ENCODE results near the gene DTX2.
"Not testable (repeated sequence)": the region's sequence is repeated elsewhere in the genome, so short reads cannot be mapped to it uniquely, and the experiment has no call there.

DTX2 gene

GRCh38 chr7:76509931-76510877 is 48.7 kb downstream of the DTX2 start, which contains the start of gene UPK3B:
TSS of gene UPK3B (plus strand) at chr7:76510552. CDS start at chr7:76510653, 101 bp downstream.
- H3K36me3 ChIP-seq: peaks cover 10 to 18% (median 11%) of the 10 kb centered on the region in 3 donors
- intact Hi-C loops (cut with DNase I; ENCODE audit: low total_unique reads): no loop called here
- H3K4me3 ChIP-seq: no peak within 1 kb of the TSS
- DNase-seq: peak in 1 of 2 donors; percentile 59
- H3K4me1 ChIP-seq: peaks cover 0 to 7% (median 0%) of the 10 kb centered on the region in 4 donors
- no peak within 1 kb of the TSS for H3K27ac ChIP-seq
- no peak for TF ChIP-seq CTCF (IDR thresholded peaks at IDR 0.05)
- peaks cover 0 to 7% of the 10 kb centered on the region in 2 donors for H3K27me3 ChIP-seq
- H3K9me3 ChIP-seq: no peaks in the 10 kb centered on the region

GRCh38 chr7:76511200-76511910 is 49.8 kb downstream of the DTX2 start:
- H3K9me3 ChIP-seq; H3K4me1 ChIP-seq; H3K4me3 ChIP-seq; H3K36me3 ChIP-seq; intact Hi-C loops (cut with DNase I; ENCODE audit: low total_unique reads); H3K27ac ChIP-seq: not testable (repeated sequence)
- peaks cover 0 to 15% of the 10 kb centered on the region in 2 donors for H3K27me3 ChIP-seq
- DNase-seq: peak in 1 of 2 donors; percentile 59

GRCh38 chr7:76511911-76512885 is 50.7 kb downstream of the DTX2 start:
- H3K27ac ChIP-seq; H3K36me3 ChIP-seq; H3K4me1 ChIP-seq; intact Hi-C loops (cut with DNase I; ENCODE audit: low total_unique reads); H3K9me3 ChIP-seq; H3K4me3 ChIP-seq: not testable (repeated sequence)
- H3K27me3 ChIP-seq: peaks cover 0 to 18% of the 10 kb centered on the region in 2 donors
- DNase-seq: peak in 1 of 2 donors; percentile 62

- peak in 1 of 2 donors; percentile 63 for DNase-seq
- no peak overlapping the region for H3K4me3 ChIP-seq
Measured at GRCh38 chr7:76512941-76513816, 51.7 kb downstream of the DTX2 start.

More at GRCh38 chr7:76512941-76513816, 51.7 kb downstream of the DTX2 start:
- Histone ChIP-seq H3K9me3 (no peaks in the 10 kb centered on the region), H3K27ac (no peak overlapping the region), H3K4me1 (peaks cover 0 to 7% (median 2%) of the 10 kb centered on the region in 4 donors), H3K27me3 (peaks cover 0 to 18% of the 10 kb centered on the region in 2 donors), H3K36me3 (no peaks in the 10 kb centered on the region)
- intact Hi-C loops (cut with DNase I; ENCODE audit: low total_unique reads): no loop called here
- no peak for TF ChIP-seq CTCF (IDR thresholded peaks at IDR 0.05)

Measured in tibial artery (tissue), 4 donors.